Left ventricle myocardium inferior (tissue), 1 donor: ENCODE measurements around the gene CD40LG. TPM values are rescaled to one million over a fixed set of nuclear protein-coding genes. Genes with fewer than 3 reads are reported as not detected.

Experiments used
- DNase-seq: peaks from one replicate; pipeline ENCODE4 v3.0.0-alpha.2; 2020
- H3K27ac ChIP-seq: fragments of 200-600 bp; replicated peaks from 2 replicates; pipeline ENCODE4 v1.8.0; 2021
- H3K27me3 ChIP-seq: fragments of 200-600 bp; 2 replicates; pipeline ENCODE4 v1.8.0; 2021; ENCODE audit warnings: low read depth
- H3K36me3 ChIP-seq: fragments of 200-600 bp; 2 replicates; pipeline ENCODE4 v1.8.0; 2021
- H3K4me1 ChIP-seq: fragments of 200-600 bp; 2 replicates; pipeline ENCODE4 v1.8.0; 2021
- H3K4me3 ChIP-seq: fragments of 200-600 bp; 2 replicates; pipeline ENCODE4 v1.8.0; 2021; ENCODE audit warnings: mild to moderate bottlenecking, moderate library complexity
- H3K9me3 ChIP-seq: fragments of 200-600 bp; replicated peaks from 2 replicates; pipeline ENCODE4 v1.8.0; 2021
- intact Hi-C: fragments of 100-400 bp; cut with micrococcal nuclease; formaldehyde crosslinking; loops from one replicate; pipeline ENCODE4 v1.11.0; 2022
- total RNA-seq: library from RNA; stranded (reverse); fragmentation: NEBNext Ultra II Directional; extraction: Animal tissue kit (Norgen Biotek cat#: 25700); gene quantifications from one replicate; pipeline ENCODE4 v1.2.1, GENCODE V29; 2021
- TF ChIP-seq, protein P1 (sequence below): fragments of 200-600 bp; IDR thresholded peaks from 2 replicates; pipeline ENCODE4 v1.8.0; 2021; ENCODE audit warnings: antibody characterized with exemption, mild to moderate bottlenecking, borderline replicate concordance
- donor health status: DM: no; HTN: yes; CAD: no; lungs with severe emphysema.

CD40LG gene
- total RNA-seq, 1 donor from 2014 or later = not detected

DNA sequence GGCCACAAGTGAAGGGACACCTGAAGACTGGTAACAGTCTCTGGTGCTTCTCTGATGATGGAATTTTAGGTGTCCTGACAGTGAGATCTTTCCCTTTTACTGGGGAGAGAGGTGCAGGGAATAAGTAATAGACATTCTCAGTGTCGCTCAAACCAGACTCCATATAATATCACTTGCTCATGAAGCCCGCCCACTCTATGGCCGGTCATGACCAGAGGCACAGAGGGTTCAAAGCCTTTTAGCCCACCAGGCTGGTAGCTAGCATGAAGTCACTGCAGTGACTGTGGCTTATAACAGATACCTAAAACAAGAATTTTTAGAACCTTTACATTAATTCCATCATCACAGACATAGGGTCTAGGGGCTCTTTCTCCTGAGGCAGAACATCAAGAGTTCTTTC lies 2.9 kb downstream of the CD40LG start:
- Histone ChIP-seq H3K9me3 (no peaks in the 10 kb centered on the region), H3K4me3 (no peak overlapping the region), H3K27ac (no peak overlapping the region), H3K27me3 (no peaks in the 10 kb centered on the region), H3K4me1 (no peaks in the 10 kb centered on the region), H3K36me3 (no peaks in the 10 kb centered on the region)
- TF ChIP-seq, protein P1, sequence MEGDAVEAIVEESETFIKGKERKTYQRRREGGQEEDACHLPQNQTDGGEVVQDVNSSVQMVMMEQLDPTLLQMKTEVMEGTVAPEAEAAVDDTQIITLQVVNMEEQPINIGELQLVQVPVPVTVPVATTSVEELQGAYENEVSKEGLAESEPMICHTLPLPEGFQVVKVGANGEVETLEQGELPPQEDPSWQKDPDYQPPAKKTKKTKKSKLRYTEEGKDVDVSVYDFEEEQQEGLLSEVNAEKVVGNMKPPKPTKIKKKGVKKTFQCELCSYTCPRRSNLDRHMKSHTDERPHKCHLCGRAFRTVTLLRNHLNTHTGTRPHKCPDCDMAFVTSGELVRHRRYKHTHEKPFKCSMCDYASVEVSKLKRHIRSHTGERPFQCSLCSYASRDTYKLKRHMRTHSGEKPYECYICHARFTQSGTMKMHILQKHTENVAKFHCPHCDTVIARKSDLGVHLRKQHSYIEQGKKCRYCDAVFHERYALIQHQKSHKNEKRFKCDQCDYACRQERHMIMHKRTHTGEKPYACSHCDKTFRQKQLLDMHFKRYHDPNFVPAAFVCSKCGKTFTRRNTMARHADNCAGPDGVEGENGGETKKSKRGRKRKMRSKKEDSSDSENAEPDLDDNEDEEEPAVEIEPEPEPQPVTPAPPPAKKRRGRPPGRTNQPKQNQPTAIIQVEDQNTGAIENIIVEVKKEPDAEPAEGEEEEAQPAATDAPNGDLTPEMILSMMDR = no peak
- DNase-seq = no peak
- intact Hi-C loops = no loop called here

DNA sequence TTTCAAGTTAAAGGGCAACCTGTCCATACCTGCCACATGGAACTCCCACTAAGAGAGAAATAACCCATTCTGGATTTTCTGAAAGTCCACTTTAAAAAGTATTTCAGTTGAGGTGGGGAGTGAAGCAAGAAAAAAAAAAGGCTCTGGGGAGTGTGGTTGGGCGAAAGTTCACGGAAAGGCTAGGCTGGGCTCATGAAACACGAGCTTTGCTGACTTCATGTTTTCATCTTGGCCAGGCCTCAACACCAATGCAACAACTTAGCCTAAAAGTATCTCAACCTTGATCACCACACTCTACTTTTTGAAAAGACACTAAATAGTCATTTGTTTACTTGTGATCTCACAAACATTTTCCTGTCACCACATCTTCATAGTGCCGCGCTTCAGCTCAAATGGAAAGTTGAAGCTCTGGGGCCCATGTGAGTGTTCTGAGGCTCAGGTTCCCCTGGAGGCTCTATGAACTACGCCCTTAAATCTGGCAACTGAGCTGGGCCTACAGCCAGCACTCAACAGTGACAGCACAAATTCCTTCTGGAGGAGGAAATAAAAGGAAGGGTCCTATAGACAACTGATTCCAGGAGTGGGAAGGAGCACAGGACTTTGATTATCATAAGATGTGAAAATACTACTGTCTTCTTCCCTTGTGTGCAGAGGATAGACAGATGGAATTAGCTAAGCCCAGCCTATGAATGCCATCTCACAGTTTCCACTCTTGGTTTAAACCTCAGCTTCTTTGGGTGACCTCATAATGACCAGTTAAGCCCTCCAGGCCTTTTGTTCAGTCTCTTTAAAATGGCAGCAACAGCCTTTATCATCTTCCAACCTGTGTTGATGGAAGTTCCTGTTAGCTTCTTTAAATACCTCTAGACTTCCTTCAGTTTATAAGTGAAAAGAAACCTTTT lies 5.1 kb downstream of the CD40LG start:
- Histone ChIP-seq H3K36me3 (no peaks in the 10 kb centered on the region), H3K9me3 (no peaks in the 10 kb centered on the region), H3K4me1 (no peaks in the 10 kb centered on the region), H3K27me3 (no peaks in the 10 kb centered on the region), H3K27ac (no peak overlapping the region), H3K4me3 (no peak overlapping the region)
- no peak for DNase-seq
- intact Hi-C loops = no loop called here
- TF ChIP-seq, protein P1 = no peak

DNA sequence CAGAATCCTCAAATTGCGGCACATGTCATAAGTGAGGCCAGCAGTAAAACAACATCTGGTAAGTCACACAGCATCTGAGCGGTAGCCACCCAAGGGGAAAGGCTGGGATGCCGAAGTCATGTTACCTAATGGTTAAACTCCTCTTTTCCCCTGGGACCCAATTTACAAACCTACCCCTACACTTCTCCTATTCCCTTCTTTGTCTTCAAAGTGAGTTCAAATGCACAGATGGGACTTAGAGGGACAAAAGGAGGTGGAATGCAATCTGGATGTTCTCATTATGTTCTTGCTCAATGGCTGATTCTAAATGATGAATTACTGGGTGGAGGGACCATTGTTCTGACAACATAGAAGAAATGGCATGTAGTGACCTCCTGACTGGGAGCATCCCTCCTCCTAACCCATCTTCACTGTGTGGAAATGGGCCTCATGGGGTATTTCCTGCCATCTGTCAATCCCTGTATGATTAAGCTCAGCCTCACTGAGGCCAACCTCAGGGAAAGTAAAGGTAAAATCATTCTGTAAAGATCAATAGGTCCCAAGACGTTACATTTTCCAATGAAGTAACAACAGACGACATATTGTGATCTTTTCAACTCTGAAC lies 8.5 kb downstream of the CD40LG start:
- no peak overlapping the region for H3K4me3 ChIP-seq
- TF ChIP-seq, protein P1 = no peak
- H3K36me3 ChIP-seq = no peaks in the 10 kb centered on the region
- DNase-seq = no peak
- H3K9me3 ChIP-seq = no peaks in the 10 kb centered on the region
- H3K27me3 ChIP-seq = no peaks in the 10 kb centered on the region
- no peaks in the 10 kb centered on the region for H3K4me1 ChIP-seq
- intact Hi-C loops = no loop called here
- H3K27ac ChIP-seq = no peak overlapping the region

DNA sequence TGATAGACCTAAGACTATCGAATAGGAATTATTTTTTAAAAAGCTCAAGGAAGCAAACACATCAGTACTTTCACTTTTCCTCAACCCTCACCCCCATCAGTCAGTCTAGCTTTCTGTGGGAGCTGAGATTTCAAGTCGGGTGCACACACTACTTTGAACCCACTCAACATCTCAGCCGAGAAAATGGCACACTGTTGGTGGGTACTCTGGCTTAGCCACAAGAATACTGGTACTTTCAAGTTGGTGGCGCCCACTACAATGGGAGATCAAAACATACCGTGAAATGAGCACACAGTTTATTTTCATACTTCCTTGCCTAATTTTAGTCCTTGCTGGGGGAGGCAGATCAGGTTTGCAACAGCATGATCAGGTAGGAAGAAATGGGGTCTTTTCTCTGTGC lies 10.2 kb downstream of the CD40LG start:
- intact Hi-C loops = no loop called here
- TF ChIP-seq, protein P1 = no peak
- Histone ChIP-seq H3K27ac (no peak overlapping the region), H3K36me3 (no peaks in the 10 kb centered on the region), H3K27me3 (no peaks in the 10 kb centered on the region), H3K9me3 (no peaks in the 10 kb centered on the region), H3K4me1 (no peaks in the 10 kb centered on the region), H3K4me3 (no peak overlapping the region)
- DNase-seq = no peak

- Histone ChIP-seq H3K9me3 (no peaks in the 10 kb centered on the region), H3K4me3 (no peak overlapping the region), H3K27ac (no peak overlapping the region), H3K27me3 (no peaks in the 10 kb centered on the region), H3K36me3 (peaks cover 1% of the 10 kb centered on the region), H3K4me1 (no peaks in the 10 kb centered on the region)
- no peak for DNase-seq
- intact Hi-C loops = no loop called here
- TF ChIP-seq, protein P1 = no peak
These were observed 11.2 kb downstream of the CD40LG start for GRCh38 chrX:136659174-136659573.
